Retinal pigment epithelial cell (primary cell): Measurements from ENCODE around the gene NPAS3.

Source experiments
- DNase-seq: peaks from one replicate; pipeline ENCODE4 v3.0.0-alpha.2; 2010; ENCODE audit warnings: low read depth
- H3K4me3 ChIP-seq: 2 replicates; pipeline ENCODE4 v1.5.1; 2011; ENCODE audit warnings: mild to moderate bottlenecking, low read length, control low read depth, moderate library complexity
- TF ChIP-seq, protein P1 (sequence below): conservative IDR thresholded peaks from 2 replicates; pipeline ENCODE4 v1.5.1; 2011; ENCODE audit warnings: low read depth, low read length, control low read depth, inconsistent platforms

Gene NPAS3

GRCh38 chr14:33609582-33609981, 670.9 kb downstream of the NPAS3 start:
- no peak for DNase-seq
- no peak overlapping the region for H3K4me3 ChIP-seq
- TF ChIP-seq, protein P1, sequence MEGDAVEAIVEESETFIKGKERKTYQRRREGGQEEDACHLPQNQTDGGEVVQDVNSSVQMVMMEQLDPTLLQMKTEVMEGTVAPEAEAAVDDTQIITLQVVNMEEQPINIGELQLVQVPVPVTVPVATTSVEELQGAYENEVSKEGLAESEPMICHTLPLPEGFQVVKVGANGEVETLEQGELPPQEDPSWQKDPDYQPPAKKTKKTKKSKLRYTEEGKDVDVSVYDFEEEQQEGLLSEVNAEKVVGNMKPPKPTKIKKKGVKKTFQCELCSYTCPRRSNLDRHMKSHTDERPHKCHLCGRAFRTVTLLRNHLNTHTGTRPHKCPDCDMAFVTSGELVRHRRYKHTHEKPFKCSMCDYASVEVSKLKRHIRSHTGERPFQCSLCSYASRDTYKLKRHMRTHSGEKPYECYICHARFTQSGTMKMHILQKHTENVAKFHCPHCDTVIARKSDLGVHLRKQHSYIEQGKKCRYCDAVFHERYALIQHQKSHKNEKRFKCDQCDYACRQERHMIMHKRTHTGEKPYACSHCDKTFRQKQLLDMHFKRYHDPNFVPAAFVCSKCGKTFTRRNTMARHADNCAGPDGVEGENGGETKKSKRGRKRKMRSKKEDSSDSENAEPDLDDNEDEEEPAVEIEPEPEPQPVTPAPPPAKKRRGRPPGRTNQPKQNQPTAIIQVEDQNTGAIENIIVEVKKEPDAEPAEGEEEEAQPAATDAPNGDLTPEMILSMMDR: no peak

GRCh38 chr14:33610121-33610520, 671.4 kb downstream of the NPAS3 start:
- H3K4me3 ChIP-seq: no peak overlapping the region
- no peak for DNase-seq
- TF ChIP-seq, protein P1: no peak

GRCh38 chr14:33611405-33612196, 672.9 kb downstream of the NPAS3 start:
- H3K4me3 ChIP-seq: no peak overlapping the region
- TF ChIP-seq, protein P1: no peak

GRCh38 chr14:33612197-33612505, 673.5 kb downstream of the NPAS3 start:
- TF ChIP-seq, protein P1: no peak
- no peak overlapping the region for H3K4me3 ChIP-seq
- no peak for DNase-seq

More at GRCh38 chr14:33611405-33612196, 672.9 kb downstream of the NPAS3 start:
- DNase-seq: peak; percentile 23

DNA sequence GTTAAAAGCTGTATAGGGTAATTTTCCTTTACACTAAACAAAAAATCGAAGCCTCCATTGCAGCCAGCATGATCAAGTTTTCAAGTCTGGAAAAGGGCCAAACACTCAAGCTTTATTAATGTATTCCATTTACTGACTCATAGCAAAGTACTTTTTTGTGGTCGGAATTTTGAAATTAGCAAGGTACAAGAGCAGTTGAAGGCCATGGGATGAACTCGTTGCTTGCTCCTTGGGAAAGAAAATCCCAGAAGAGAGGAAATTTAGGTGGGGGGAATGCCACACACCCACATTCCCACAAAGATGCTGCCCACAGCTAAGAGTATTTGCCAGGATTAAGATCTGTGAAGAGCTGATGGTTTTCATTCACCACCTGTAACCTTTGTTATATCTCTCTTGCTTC, 678.5 kb downstream of the NPAS3 start:
- TF ChIP-seq, protein P1: no peak
- H3K4me3 ChIP-seq: no peak overlapping the region
- peak; percentile 69 for DNase-seq

GRCh38 chr14:33618361-33619105, 679.9 kb downstream of the NPAS3 start:
- TF ChIP-seq, protein P1: no peak
- no peak for DNase-seq
- no peak overlapping the region for H3K4me3 ChIP-seq

DNA sequence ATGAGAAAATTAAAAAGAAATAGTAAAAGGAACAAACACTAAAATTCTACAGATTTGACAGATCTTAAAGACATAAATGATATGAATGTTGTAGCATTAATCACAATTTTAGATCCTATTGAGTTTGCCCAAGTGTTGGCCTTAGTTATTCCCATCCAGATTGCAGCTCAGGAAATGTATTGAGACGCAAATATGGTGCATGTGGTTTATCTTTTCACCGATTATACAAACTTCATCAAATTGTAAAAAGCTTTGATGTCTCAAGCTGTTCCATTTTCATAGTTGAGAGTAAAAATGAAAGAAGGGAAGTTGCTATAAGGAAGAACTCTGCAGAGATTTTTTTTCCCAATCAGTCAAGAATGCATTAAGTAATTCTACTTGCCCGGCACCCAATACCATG, 683.8 kb downstream of the NPAS3 start:
- no peak for DNase-seq
- TF ChIP-seq, protein P1: no peak
- no peak overlapping the region for H3K4me3 ChIP-seq
